A549 (cell line): ENCODE measurements around the gene CACNA1D. TPM values are rescaled to one million over a fixed set of nuclear protein-coding genes. Genes with fewer than 3 reads are reported as not detected.

Experiments used
- ATAC-seq, 2 experiments: fragments of 200-7000 bp in 1 of 2; fragments of >200 bp in 1 of 2; cut with Nextera tagmentation in 1 of 2; cut with Tn5 transposase in 1 of 2; 3 replicates each; pipeline versions ENCODE4 v1.8.0 to v1.9.1; 2018 to 2020; ENCODE audit warnings: mild to moderate bottlenecking in 1 of 2, moderate library complexity in 1 of 2
- CTCF ChIA-PET: fragments of 300-600 bp; sonication (Branson Sonifier 250); formaldehyde crosslinking; extraction: SDS; loops from one replicate; lab custom pipeline; 2021; ENCODE audit warnings: antibody characterized with exemption, inconsistent platforms; lab: Yijun Ruan, JAX
- POLR2A ChIA-PET: fragments of 350-600 bp; formaldehyde crosslinking; extraction: SDS; loops from one replicate; lab custom pipeline; 2021; ENCODE audit warnings: antibody characterized with exemption, inconsistent platforms; lab: Yijun Ruan, JAX
- DNase-seq, 2 experiments: peaks; one replicate each; pipeline versions ENCODE4 v3.0.0 to v3.0.0-alpha.2; 2011 to 2016; ENCODE audit warnings: low read depth in 1 of 2, low spot score in 1 of 2
- FAIRE-seq: peaks from 2 replicates; lab custom pipeline; 2011; peaks lifted over from hg19 to GRCh38; lab: Jason Lieb, UNC
- H3K27ac ChIP-seq, 2 experiments: fragments of >200 bp; sonication (Bioruptor Twin); formaldehyde crosslinking; 3 replicates each; pipeline ENCODE4 v1.5.1; 2016 to 2017
- H3K4me1 ChIP-seq: fragments of >200 bp; sonication (Bioruptor Twin); formaldehyde crosslinking; 3 replicates; pipeline ENCODE4 v1.6.1; 2016
- H3K4me2 ChIP-seq: fragments of >200 bp; sonication (Bioruptor Twin); formaldehyde crosslinking; 3 replicates; pipeline ENCODE4 v1.6.1; 2016
- H3K4me3 ChIP-seq: fragments of >200 bp; sonication (Bioruptor Twin); formaldehyde crosslinking; 3 replicates; pipeline ENCODE4 v1.5.1; 2016
- H3K9me3 ChIP-seq: fragments of >200 bp; sonication (Bioruptor Twin); formaldehyde crosslinking; 3 replicates; pipeline ENCODE4 v1.6.1; 2016
- EHMT2 ChIP-seq: fragments of 200-600 bp; sonication (generic); IDR thresholded peaks from 2 replicates; pipeline ENCODE4 v1.6.1; 2016; ENCODE audit warnings: antibody characterized with exemption, low read depth, mild to moderate bottlenecking, moderate library complexity
- FOSL2 ChIP-seq, 2 experiments: fragments of 450-650 bp in 1 of 2; fragments of >200 bp in 1 of 2; sonication (Bioruptor Twin) in 1 of 2; formaldehyde crosslinking; IDR thresholded peaks; 2 replicates each; pipeline versions ENCODE4 v1.5.0 to v1.6.1; 2016 to 2020; ENCODE audit warnings: mild to moderate bottlenecking in 1 of 2, moderate library complexity in 1 of 2
- FOXS1 ChIP-seq: fragments of 250-450 bp; sonication (Bioruptor Pico); IDR thresholded peaks from 2 replicates; pipeline ENCODE4 v1.5.0; 2020; ENCODE audit warnings: mild to moderate bottlenecking, moderate library complexity
- GATA3 ChIP-seq: IDR thresholded peaks from 2 replicates; pipeline ENCODE4 v1.6.1; 2012; ENCODE audit warnings: borderline replicate concordance
- HOXB13 ChIP-seq: fragments of 250-450 bp; sonication (Bioruptor Pico); IDR thresholded peaks from 2 replicates; pipeline ENCODE4 v1.5.0; 2020; ENCODE audit warnings: low read depth, mild to moderate bottlenecking, moderate library complexity
- JUN ChIP-seq, 2 experiments: fragments of >200 bp; sonication (Bioruptor Twin); formaldehyde crosslinking; IDR thresholded peaks; 2 replicates in 1 of 2; 3 replicates in 1 of 2; pipeline ENCODE4 v1.6.1; 2016 to 2017
- JUNB ChIP-seq: fragments of >200 bp; sonication (Bioruptor Twin); formaldehyde crosslinking; IDR thresholded peaks from 2 replicates; pipeline ENCODE4 v1.6.1; 2016
- KDM1A ChIP-seq: fragments of 200-600 bp; sonication (generic); IDR thresholded peaks from 2 replicates; pipeline ENCODE4 v1.6.1; 2016; ENCODE audit warnings: low read depth, mild to moderate bottlenecking
- MAFK ChIP-seq: fragments of 450-650 bp; IDR thresholded peaks from 2 replicates; pipeline ENCODE4 v1.6.1; 2014; ENCODE audit not compliant: partially characterized antibody
- MYC ChIP-seq: IDR thresholded peaks from 2 replicates; pipeline ENCODE4 v1.6.1; 2012; ENCODE audit warnings: mild to moderate bottlenecking, inconsistent platforms, low read length, improper control_type of control experiment, borderline replicate concordance
- NFE2L2 ChIP-seq: fragments of 150-350 bp; conservative IDR thresholded peaks from 2 replicates; pipeline ENCODE4 v1.6.1; 2014; ENCODE audit warnings: low read length
- NPAS2 ChIP-seq: fragments of 250-450 bp; sonication (Bioruptor Pico); IDR thresholded peaks from 2 replicates; pipeline ENCODE4 v1.8.0; 2022; ENCODE audit warnings: mild to moderate bottlenecking, moderate library complexity, borderline replicate concordance
- NR3C1 ChIP-seq: fragments of >200 bp; sonication (Bioruptor Twin); formaldehyde crosslinking; IDR thresholded peaks from 3 replicates; pipeline ENCODE4 v1.6.1; 2017
- POLR2AphosphoS2 ChIP-seq: conservative IDR thresholded peaks from 2 replicates; pipeline ENCODE4 v1.6.1; 2012; ENCODE audit warnings: low read length, improper control_type of control experiment, inconsistent platforms
- RARB ChIP-seq: fragments of 250-450 bp; sonication (Bioruptor Pico); IDR thresholded peaks from 2 replicates; pipeline ENCODE4 v1.8.0; 2021; ENCODE audit warnings: mild to moderate bottlenecking, moderate library complexity
- RCOR1 ChIP-seq: fragments of 150-350 bp; IDR thresholded peaks from 2 replicates; pipeline ENCODE4 v1.6.1; 2014; ENCODE audit warnings: antibody characterized with exemption, low read length, low read depth
- RFX5 ChIP-seq: fragments of 450-650 bp; IDR thresholded peaks from 2 replicates; pipeline ENCODE4 v1.7.1; 2014; ENCODE audit warnings: antibody characterized with exemption, mild to moderate bottlenecking, moderate library complexity
- SMC3 ChIP-seq: fragments of >200 bp; sonication (Bioruptor Twin); formaldehyde crosslinking; IDR thresholded peaks from 3 replicates; pipeline ENCODE4 v1.6.1; 2018; ENCODE audit warnings: inconsistent platforms
- SREBF2 ChIP-seq: fragments of 450-650 bp; IDR thresholded peaks from 2 replicates; pipeline ENCODE4 v1.6.1; 2014; ENCODE audit warnings: mild to moderate bottlenecking, moderate library complexity
- TP53 ChIP-seq: fragments of 250-450 bp; sonication (Bioruptor Pico); IDR thresholded peaks from 2 replicates; pipeline ENCODE4 v1.5.0; 2021; ENCODE audit warnings: mild to moderate bottlenecking, moderate library complexity
- ZC3H11A ChIP-seq: fragments of 450-650 bp; IDR thresholded peaks from 2 replicates; pipeline ENCODE4 v1.6.1; 2014; ENCODE audit warnings: antibody characterized with exemption, mild to moderate bottlenecking
- ZFP36 ChIP-seq: fragments of 450-650 bp; IDR thresholded peaks from 2 replicates; pipeline ENCODE4 v1.6.1; 2014; ENCODE audit warnings: borderline replicate concordance; ENCODE audit not compliant: partially characterized antibody
- ZNF302 ChIP-seq: fragments of 250-450 bp; sonication (Bioruptor Pico); IDR thresholded peaks from 2 replicates; pipeline ENCODE4 v1.9.0; 2021; ENCODE audit warnings: inconsistent platforms, mild to moderate bottlenecking, moderate library complexity
- WGBS: methylation state at CpG from one replicate; pipeline ENCODE4 v1.1.6; 2017; ENCODE audit errors: missing lambda C conversion rate; 5-methylcytosine and 5-hydroxymethylcytosine counted together
- polyA plus RNA-seq, 4 experiments: library from polyadenylated mRNA; depleted of rRNA in 3 of 4; stranded (reverse); fragments of >200 nt; fragmentation: RNase III in 1 of 4; extraction: RNeasy Plus Mini Kit Qiagen cat#74134 plus additional on column Dnase treatment in 1 of 4; gene quantifications; 2 replicates in 3 of 4; 3 replicates in 1 of 4; pipeline ENCODE4 v1.2.3, GENCODE V29; 2011 to 2017
- TF ChIP-seq, protein P1 (sequence below): fragments of 450-650 bp; IDR thresholded peaks from 2 replicates; pipeline ENCODE4 v1.6.1; 2014; ENCODE audit warnings: antibody characterized with exemption
- TF ChIP-seq, protein P2 (sequence below): IDR thresholded peaks from 2 replicates; pipeline ENCODE4 v1.6.1; 2012
- TF ChIP-seq, protein P3 (sequence below): fragments of 200-600 bp; sonication (generic); IDR thresholded peaks from 2 replicates; pipeline ENCODE4 v1.6.1; 2016; ENCODE audit warnings: antibody characterized with exemption, mild to moderate bottlenecking, moderate library complexity
- TF ChIP-seq, protein P4 (sequence below): fragments of 250-450 bp; sonication (Bioruptor Pico); IDR thresholded peaks from 2 replicates; pipeline ENCODE4 v1.5.0; 2020; ENCODE audit warnings: low read depth, mild to moderate bottlenecking, moderate library complexity
- TF ChIP-seq, protein P5 (sequence below): fragments of >200 bp; sonication (Bioruptor Twin); formaldehyde crosslinking; IDR thresholded peaks from 3 replicates; pipeline ENCODE4 v1.5.1; 2016
- TF ChIP-seq, protein P6 (sequence below): fragments of >200 bp; sonication (Bioruptor Twin); formaldehyde crosslinking; IDR thresholded peaks from 3 replicates; pipeline ENCODE4 v1.6.1; 2016

The CACNA1D gene
- polyA plus RNA-seq, 2 of the 4 experiments (the other 2 are of a cell fraction) = 1.1 to 10.7 TPM

DNA sequence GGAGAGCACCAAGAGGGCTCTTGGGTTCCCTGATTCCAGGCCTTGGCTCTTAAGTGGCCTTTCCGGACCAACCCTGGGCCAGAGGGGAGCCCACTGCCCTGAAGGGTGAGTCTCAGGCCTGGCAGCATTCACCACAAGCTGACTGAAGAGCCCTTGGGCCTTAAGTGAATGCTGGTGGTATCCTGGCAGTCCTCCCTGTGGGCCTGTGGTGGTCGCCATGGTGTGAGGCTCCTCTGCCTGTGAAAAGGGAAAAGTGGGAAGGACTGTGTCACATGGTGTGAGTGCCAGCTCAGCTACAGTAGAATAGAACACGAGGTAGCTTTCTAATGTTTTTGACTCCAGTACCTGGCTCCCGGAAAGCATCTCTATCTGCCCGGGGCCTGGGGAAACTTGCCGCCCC is 336.5 kb downstream of the CACNA1D start:
- no peak overlapping the region for H3K4me2 ChIP-seq
- no peaks in the 10 kb centered on the region for H3K4me1 ChIP-seq
- WGBS = 75% methylated on average over 4 of the region's 6 CpGs
- no peak overlapping the region for H3K27ac ChIP-seq
- no peak for FAIRE-seq
- POLR2A ChIA-PET = no interaction called here
- no peaks in the 10 kb centered on the region for H3K9me3 ChIP-seq
- DNase-seq = no peak
- CTCF ChIA-PET = no interaction called here
- no peak overlapping the region for H3K4me3 ChIP-seq
- ATAC-seq = no peak
- no peak for TF ChIP-seq ZNF302
- no peak for TF ChIP-seq FOXS1 (CRISPR knock-in tag)
- no peak for TF ChIP-seq NFE2L2
- TF ChIP-seq GATA3 = no peak
- TF ChIP-seq ZFP36 = no peak
- TF ChIP-seq MYC = no peak
- no peak for TF ChIP-seq RCOR1
- TF ChIP-seq, protein P1, sequence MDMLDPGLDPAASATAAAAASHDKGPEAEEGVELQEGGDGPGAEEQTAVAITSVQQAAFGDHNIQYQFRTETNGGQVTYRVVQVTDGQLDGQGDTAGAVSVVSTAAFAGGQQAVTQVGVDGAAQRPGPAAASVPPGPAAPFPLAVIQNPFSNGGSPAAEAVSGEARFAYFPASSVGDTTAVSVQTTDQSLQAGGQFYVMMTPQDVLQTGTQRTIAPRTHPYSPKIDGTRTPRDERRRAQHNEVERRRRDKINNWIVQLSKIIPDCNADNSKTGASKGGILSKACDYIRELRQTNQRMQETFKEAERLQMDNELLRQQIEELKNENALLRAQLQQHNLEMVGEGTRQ = no peak
- TF ChIP-seq, protein P2, sequence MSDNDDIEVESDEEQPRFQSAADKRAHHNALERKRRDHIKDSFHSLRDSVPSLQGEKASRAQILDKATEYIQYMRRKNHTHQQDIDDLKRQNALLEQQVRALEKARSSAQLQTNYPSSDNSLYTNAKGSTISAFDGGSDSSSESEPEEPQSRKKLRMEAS = no peak
- TF ChIP-seq SMC3 = no peak
- TF ChIP-seq SREBF2 = no peak
- TF ChIP-seq, protein P3, sequence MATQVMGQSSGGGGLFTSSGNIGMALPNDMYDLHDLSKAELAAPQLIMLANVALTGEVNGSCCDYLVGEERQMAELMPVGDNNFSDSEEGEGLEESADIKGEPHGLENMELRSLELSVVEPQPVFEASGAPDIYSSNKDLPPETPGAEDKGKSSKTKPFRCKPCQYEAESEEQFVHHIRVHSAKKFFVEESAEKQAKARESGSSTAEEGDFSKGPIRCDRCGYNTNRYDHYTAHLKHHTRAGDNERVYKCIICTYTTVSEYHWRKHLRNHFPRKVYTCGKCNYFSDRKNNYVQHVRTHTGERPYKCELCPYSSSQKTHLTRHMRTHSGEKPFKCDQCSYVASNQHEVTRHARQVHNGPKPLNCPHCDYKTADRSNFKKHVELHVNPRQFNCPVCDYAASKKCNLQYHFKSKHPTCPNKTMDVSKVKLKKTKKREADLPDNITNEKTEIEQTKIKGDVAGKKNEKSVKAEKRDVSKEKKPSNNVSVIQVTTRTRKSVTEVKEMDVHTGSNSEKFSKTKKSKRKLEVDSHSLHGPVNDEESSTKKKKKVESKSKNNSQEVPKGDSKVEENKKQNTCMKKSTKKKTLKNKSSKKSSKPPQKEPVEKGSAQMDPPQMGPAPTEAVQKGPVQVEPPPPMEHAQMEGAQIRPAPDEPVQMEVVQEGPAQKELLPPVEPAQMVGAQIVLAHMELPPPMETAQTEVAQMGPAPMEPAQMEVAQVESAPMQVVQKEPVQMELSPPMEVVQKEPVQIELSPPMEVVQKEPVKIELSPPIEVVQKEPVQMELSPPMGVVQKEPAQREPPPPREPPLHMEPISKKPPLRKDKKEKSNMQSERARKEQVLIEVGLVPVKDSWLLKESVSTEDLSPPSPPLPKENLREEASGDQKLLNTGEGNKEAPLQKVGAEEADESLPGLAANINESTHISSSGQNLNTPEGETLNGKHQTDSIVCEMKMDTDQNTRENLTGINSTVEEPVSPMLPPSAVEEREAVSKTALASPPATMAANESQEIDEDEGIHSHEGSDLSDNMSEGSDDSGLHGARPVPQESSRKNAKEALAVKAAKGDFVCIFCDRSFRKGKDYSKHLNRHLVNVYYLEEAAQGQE = no peak
- TF ChIP-seq, protein P4, sequence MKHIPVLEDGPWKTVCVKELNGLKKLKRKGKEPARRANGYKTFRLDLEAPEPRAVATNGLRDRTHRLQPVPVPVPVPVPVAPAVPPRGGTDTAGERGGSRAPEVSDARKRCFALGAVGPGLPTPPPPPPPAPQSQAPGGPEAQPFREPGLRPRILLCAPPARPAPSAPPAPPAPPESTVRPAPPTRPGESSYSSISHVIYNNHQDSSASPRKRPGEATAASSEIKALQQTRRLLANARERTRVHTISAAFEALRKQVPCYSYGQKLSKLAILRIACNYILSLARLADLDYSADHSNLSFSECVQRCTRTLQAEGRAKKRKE = no peak
- no peak for TF ChIP-seq NR3C1
- TF ChIP-seq, protein P5, sequence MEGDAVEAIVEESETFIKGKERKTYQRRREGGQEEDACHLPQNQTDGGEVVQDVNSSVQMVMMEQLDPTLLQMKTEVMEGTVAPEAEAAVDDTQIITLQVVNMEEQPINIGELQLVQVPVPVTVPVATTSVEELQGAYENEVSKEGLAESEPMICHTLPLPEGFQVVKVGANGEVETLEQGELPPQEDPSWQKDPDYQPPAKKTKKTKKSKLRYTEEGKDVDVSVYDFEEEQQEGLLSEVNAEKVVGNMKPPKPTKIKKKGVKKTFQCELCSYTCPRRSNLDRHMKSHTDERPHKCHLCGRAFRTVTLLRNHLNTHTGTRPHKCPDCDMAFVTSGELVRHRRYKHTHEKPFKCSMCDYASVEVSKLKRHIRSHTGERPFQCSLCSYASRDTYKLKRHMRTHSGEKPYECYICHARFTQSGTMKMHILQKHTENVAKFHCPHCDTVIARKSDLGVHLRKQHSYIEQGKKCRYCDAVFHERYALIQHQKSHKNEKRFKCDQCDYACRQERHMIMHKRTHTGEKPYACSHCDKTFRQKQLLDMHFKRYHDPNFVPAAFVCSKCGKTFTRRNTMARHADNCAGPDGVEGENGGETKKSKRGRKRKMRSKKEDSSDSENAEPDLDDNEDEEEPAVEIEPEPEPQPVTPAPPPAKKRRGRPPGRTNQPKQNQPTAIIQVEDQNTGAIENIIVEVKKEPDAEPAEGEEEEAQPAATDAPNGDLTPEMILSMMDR = no peak
- TF ChIP-seq JUNB = no peak

DNA sequence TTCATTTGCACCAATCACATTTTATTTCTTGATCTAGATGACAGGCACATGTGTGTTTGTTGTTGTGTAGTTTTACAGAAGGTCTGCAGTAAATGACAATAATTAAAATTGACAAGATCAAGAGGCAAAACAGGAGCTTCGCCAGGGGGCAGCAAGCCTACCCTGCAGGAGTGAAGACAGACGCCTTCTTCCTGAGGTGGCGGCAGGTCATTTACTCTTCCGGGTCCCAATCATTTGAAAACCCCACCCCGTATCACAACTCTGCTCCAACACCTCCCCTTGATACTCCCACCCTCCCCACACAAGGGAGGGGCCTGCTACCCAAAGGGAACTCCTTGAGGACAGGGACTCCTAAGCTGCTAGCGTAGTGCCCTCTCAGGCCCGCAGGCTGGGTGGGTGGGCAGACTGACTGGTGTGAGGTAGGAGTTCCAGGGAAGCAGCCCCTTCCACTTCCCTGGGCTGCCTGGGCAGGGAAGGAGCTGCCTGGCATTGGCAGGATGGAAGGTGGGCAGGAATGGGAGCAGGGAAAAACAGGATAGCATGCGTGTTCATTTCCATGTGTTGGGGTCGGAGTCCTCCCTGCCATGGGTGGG is 338.7 kb downstream of the CACNA1D start:
- DNase-seq (no peak), ATAC-seq (no peak), FAIRE-seq (no peak)
- H3K27ac ChIP-seq = no peak overlapping the region
- H3K4me3 ChIP-seq = no peak overlapping the region
- no peaks in the 10 kb centered on the region for H3K9me3 ChIP-seq
- WGBS = 94% methylated on average over 8 of the region's 9 CpGs
- H3K4me1 ChIP-seq = no peaks in the 10 kb centered on the region
- POLR2A ChIA-PET = no interaction called here
- CTCF ChIA-PET = no interaction called here
- H3K4me2 ChIP-seq = no peak overlapping the region
- TF ChIP-seq FOXS1 (CRISPR knock-in tag) = no peak
- TF ChIP-seq EHMT2 = no peak
- no peak for TF ChIP-seq ZFP36
- no peak for TF ChIP-seq POLR2AphosphoS2
- TF ChIP-seq, protein P6, sequence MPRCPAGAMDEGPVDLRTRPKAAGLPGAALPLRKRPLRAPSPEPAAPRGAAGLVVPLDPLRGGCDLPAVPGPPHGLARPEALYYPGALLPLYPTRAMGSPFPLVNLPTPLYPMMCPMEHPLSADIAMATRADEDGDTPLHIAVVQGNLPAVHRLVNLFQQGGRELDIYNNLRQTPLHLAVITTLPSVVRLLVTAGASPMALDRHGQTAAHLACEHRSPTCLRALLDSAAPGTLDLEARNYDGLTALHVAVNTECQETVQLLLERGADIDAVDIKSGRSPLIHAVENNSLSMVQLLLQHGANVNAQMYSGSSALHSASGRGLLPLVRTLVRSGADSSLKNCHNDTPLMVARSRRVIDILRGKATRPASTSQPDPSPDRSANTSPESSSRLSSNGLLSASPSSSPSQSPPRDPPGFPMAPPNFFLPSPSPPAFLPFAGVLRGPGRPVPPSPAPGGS = no peak
- TF ChIP-seq, protein P1 = no peak
- TF ChIP-seq SMC3 = no peak
- no peak for TF ChIP-seq FOSL2 (IDR thresholded peaks at IDR 0.05)
- no peak for TF ChIP-seq FOSL2 (CRISPR knock-in tag; IDR thresholded peaks at IDR 0.05)
- TF ChIP-seq JUN (IDR thresholded peaks at IDR 0.05) = no peak
- TF ChIP-seq RARB = no peak
- no peak for TF ChIP-seq KDM1A
- no peak for TF ChIP-seq NPAS2 (CRISPR knock-in tag)
- TF ChIP-seq TP53 (CRISPR knock-in tag) = no peak
- no peak for TF ChIP-seq MAFK
- no peak for TF ChIP-seq RFX5
- TF ChIP-seq ZC3H11A = no peak
- TF ChIP-seq HOXB13 (CRISPR knock-in tag) = no peak
